A549 treated with AZD9567 at 1 μM for 4 hours (cell line): ENCODE measurements around the gene NEURL1. TPM values are rescaled to one million over a fixed set of nuclear protein-coding genes. Genes with fewer than 3 reads are reported as not detected.

ENCODE experiments used
- total RNA-seq: library from RNA; stranded (reverse); fragments of 200-300 nt; extraction: Qiagen RNA extraction; gene quantifications from 5 replicates; pipeline ENCODE4 v1.2.3, GENCODE V29; 2022; ENCODE audit not compliant: insufficient read depth

Gene NEURL1, protein sequence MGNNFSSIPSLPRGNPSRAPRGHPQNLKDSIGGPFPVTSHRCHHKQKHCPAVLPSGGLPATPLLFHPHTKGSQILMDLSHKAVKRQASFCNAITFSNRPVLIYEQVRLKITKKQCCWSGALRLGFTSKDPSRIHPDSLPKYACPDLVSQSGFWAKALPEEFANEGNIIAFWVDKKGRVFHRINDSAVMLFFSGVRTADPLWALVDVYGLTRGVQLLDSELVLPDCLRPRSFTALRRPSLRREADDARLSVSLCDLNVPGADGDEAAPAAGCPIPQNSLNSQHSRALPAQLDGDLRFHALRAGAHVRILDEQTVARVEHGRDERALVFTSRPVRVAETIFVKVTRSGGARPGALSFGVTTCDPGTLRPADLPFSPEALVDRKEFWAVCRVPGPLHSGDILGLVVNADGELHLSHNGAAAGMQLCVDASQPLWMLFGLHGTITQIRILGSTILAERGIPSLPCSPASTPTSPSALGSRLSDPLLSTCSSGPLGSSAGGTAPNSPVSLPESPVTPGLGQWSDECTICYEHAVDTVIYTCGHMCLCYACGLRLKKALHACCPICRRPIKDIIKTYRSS
- 0.24 to 0.53 TPM (median 0.37 TPM) in 4 of 5 replicates, not detected in the other for total RNA-seq

GRCh38 chr10:103493362-103493915 is at the start of gene NEURL1:
Gene NEURL1, plus strand, starts transcription at chr10:103493705. Its CDS starts 683 bp downstream, at chr10:103494388.

DNA sequence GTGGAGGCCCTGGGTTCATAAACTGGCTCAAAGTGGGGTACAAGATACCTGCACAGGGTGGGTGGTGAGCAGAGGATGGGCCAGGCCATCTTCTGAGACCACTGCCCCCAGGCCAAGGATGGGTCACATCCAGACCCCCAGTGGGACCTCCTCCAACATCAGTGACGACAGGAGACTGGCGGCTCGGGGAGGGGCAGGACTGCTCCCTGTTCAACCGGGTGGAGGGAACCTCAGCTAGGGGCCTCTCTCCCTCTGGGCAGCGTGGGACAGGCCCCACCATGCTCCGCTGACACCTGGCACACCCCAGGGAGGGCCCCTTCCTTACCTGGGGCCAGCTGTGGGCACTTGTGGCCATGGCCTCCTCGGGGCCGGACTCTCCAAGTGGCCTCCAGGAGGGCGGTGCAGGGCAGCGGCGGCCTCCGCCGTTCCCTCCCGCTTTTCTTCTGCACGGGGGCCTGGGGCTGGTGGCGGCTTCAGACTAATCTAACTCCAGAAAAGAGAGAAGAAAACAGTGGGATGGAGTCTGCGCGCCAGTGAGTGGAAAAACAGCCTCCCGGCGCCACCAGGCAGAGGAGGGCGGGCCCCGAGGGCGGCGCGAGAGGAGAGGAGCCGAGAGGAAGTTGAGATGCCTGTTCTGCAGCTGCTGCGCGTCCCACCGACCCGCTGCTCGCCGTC is 41.5 kb upstream of the NEURL1 start, which contains the start of gene CALHM2:
Gene CALHM2, minus strand, starts transcription at position 540 of the 675 bp plus-strand sequence. CDS start 2,429 bp downstream, outside the sequence.

DNA sequence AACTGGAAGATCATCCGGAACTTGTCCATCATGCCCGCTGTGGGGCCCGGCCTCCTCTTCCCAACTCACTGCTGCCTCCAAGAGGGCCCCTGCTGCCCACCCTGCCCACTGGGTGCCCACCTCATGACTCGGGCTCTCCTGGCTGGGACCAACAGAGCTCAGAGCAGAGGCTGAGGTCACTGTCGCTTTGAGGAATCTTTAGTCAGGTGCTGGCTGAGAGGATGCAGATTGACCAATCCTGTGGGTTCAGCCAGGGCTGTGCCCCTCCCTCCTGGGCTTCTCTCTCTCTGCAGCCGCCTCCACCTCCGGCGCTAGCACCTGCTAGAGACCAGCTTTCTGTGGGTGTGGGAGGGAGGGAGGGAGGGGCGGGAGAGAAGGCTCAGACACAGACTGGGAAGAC is 34.8 kb upstream of the NEURL1 start, which contains the start of gene CALHM1:
Gene CALHM1, minus strand, starts transcription at position 181 of the 400 bp plus-strand sequence. Its CDS starts 149 bp downstream, at position 32.

GRCh38 chr10:103479135-103479534 is 14.4 kb upstream of the NEURL1 start, which contains the start of gene CALHM3:
Gene CALHM3, minus strand, starts transcription at chr10:103479240. Its CDS starts 208 bp downstream, at chr10:103479032.

Other genes with a start within 250 kb of the NEURL1 start
- gene RPEL1, start 247.8 kb upstream of the NEURL1 start, total RNA-seq = 0.05 TPM in 1 of 5 replicates, not detected in the others
- 21.6 to 27.2 TPM (median 22.4 TPM) in 5 replicates for gene INA, start 216.6 kb upstream of the NEURL1 start, total RNA-seq
- 9.7 to 11.8 TPM (median 10.6 TPM) in 5 replicates for gene PCGF6, start 142.6 kb upstream of the NEURL1 start, total RNA-seq
- 1.6 to 3.1 TPM (median 2.6 TPM) in 5 replicates for gene TAF5, start 125.7 kb upstream of the NEURL1 start, total RNA-seq
- gene ATP5MK, start 97.2 kb upstream of the NEURL1 start, total RNA-seq = 514 to 773 TPM (median 531 TPM) in 5 replicates
- gene PDCD11, start 97.1 kb upstream of the NEURL1 start, total RNA-seq = 34.9 to 42.8 TPM (median 38.3 TPM) in 5 replicates
- gene CALHM2, start 41.3 kb upstream of the NEURL1 start, total RNA-seq = 2.9 to 5.5 TPM (median 4.1 TPM) in 5 replicates
- gene CALHM1, start 34.8 kb upstream of the NEURL1 start, total RNA-seq = not detected in 5 replicates
- gene CALHM3, start 14.5 kb upstream of the NEURL1 start, total RNA-seq = 0.28 to 0.42 TPM (median 0.38 TPM) in 4 of 5 replicates, not detected in the other